Muscle of leg (tissue), 11 donors: ENCODE data around the gene DTNB. TPM values are rescaled to one million over a fixed set of nuclear protein-coding genes. Genes with fewer than 3 reads are reported as not detected.

ENCODE experiments used
- DNase-seq: peaks from one replicate; pipeline ENCODE4 v3.0.0; 2013
- H3K27ac ChIP-seq: one replicate; pipeline ENCODE4 v1.5.1; 2013; ENCODE audit warnings: mild to moderate bottlenecking, low read length, control low read depth
- H3K27me3 ChIP-seq: one replicate; pipeline ENCODE4 v1.6.1; 2013; ENCODE audit warnings: low read length; ENCODE audit not compliant: control insufficient read depth, insufficient read depth
- H3K36me3 ChIP-seq: one replicate; pipeline ENCODE4 v1.6.1; 2013; ENCODE audit warnings: low read length; ENCODE audit not compliant: control insufficient read depth, insufficient read depth
- H3K4me1 ChIP-seq: one replicate; pipeline ENCODE4 v1.6.1; 2013; ENCODE audit warnings: low read length; ENCODE audit not compliant: control insufficient read depth, insufficient read depth
- H3K4me3 ChIP-seq: one replicate; pipeline ENCODE4 v1.5.1; 2013; ENCODE audit warnings: low read length, control low read depth
- H3K9me3 ChIP-seq: replicated peaks from 2 replicates; pipeline ENCODE4 v1.6.1; 2013; ENCODE audit warnings: low read depth, low read length; ENCODE audit not compliant: control insufficient read depth
- WGBS: methylation state at CpG from one replicate; pipeline ENCODE4 v1.1.5; 2013; ENCODE audit warnings: missing lambda C conversion rate; ENCODE audit not compliant: insufficient coverage; 5-methylcytosine and 5-hydroxymethylcytosine counted together
- polyA plus RNA-seq, 8 donors: library from polyadenylated mRNA; unstranded; fragments of 120-200 nt; gene quantifications; one replicate each; pipeline versions ENCODE4 v1.2.1 to v1.2.3, GENCODE V29; 2013; ENCODE audit warnings: inconsistent platforms in 1 of 8, low replicate concordance in 1 of 8; ENCODE audit not compliant: insufficient read length in 8 of 8, insufficient read depth in 1 of 8
- total RNA-seq: library from RNA; stranded (reverse); fragments of 120-200 nt; gene quantifications from one replicate; pipeline ENCODE4 v1.2.4, GENCODE V29; 2013

Gene DTNB
- total and polyA plus RNA-seq, 9 donors: 3.7 to 6.7 (median 5.3) TPM

- no peaks in the 10 kb centered on the region for H3K9me3 ChIP-seq
- no peaks in the 10 kb centered on the region for H3K4me1 ChIP-seq
- 100% methylated on average over 3 of the region's 7 CpGs for WGBS
- no peak overlapping the region for H3K4me3 ChIP-seq
- H3K36me3 ChIP-seq: no peaks in the 10 kb centered on the region
- H3K27ac ChIP-seq: no peak overlapping the region
- no peak for DNase-seq
- H3K27me3 ChIP-seq: no peaks in the 10 kb centered on the region
These were observed 96.8 kb downstream of the DTNB start for GRCh38 chr2:25576596-25576995.

- Histone ChIP-seq H3K36me3 (no peaks in the 10 kb centered on the region), H3K27me3 (no peaks in the 10 kb centered on the region), H3K27ac (no peak overlapping the region), H3K4me1 (no peaks in the 10 kb centered on the region), H3K4me3 (no peak overlapping the region), H3K9me3 (no peaks in the 10 kb centered on the region)
- no peak for DNase-seq
- no CpG with 5 or more reads among the region's 3 CpGs for WGBS
These were observed 100.7 kb downstream of the DTNB start for GRCh38 chr2:25572638-25573037.

GRCh38 chr2:25570161-25570845, 103.1 kb downstream of the DTNB start:
- Histone ChIP-seq H3K27me3 (no peaks in the 10 kb centered on the region), H3K4me3 (no peak overlapping the region), H3K4me1 (peaks cover 3% of the 10 kb centered on the region), H3K27ac (no peak overlapping the region), H3K9me3 (no peaks in the 10 kb centered on the region), H3K36me3 (no peaks in the 10 kb centered on the region)
- DNase-seq: peak; percentile 77
- WGBS: 63% methylated on average over 1 of the region's 3 CpGs

- Histone ChIP-seq H3K27ac (no peak overlapping the region), H3K36me3 (no peaks in the 10 kb centered on the region), H3K9me3 (no peaks in the 10 kb centered on the region), H3K4me3 (no peak overlapping the region), H3K27me3 (no peaks in the 10 kb centered on the region), H3K4me1 (peaks cover 3% of the 10 kb centered on the region)
- peak; percentile 54 for DNase-seq
- no CpG with 5 or more reads among the region's 1 CpG for WGBS
These were observed 106.0 kb downstream of the DTNB start for GRCh38 chr2:25567406-25567805.

- no peak overlapping the region for H3K27ac ChIP-seq
- peak; percentile 61 for DNase-seq
These were observed 106.7 kb downstream of the DTNB start for GRCh38 chr2:25566694-25567093.

GRCh38 chr2:25566094-25566493, 107.3 kb downstream of the DTNB start:
- WGBS: 73% methylated on average over 4 of the region's 6 CpGs
- DNase-seq: no peak
- H3K36me3 ChIP-seq: no peaks in the 10 kb centered on the region
- no peaks in the 10 kb centered on the region for H3K27me3 ChIP-seq
- H3K4me1 ChIP-seq: peaks cover 3% of the 10 kb centered on the region
- no peak overlapping the region for H3K4me3 ChIP-seq
- no peaks in the 10 kb centered on the region for H3K9me3 ChIP-seq
- no peak overlapping the region for H3K27ac ChIP-seq

More at GRCh38 chr2:25566694-25567093, 106.7 kb downstream of the DTNB start:
- H3K4me1 ChIP-seq: peaks cover 3% of the 10 kb centered on the region
- no peaks in the 10 kb centered on the region for H3K36me3 ChIP-seq
- H3K27me3 ChIP-seq: no peaks in the 10 kb centered on the region
- H3K4me3 ChIP-seq: no peak overlapping the region
- WGBS: 41% methylated on average over 2 of the region's 2 CpGs
- H3K9me3 ChIP-seq: no peaks in the 10 kb centered on the region

- no peak for DNase-seq
- no peaks in the 10 kb centered on the region for H3K9me3 ChIP-seq
- H3K36me3 ChIP-seq: no peaks in the 10 kb centered on the region
- whole genome bisulfite sequencing: 100% methylated on average over 1 of the region's 5 CpGs
- H3K4me3 ChIP-seq: no peak overlapping the region
- H3K27ac ChIP-seq: no peak overlapping the region
- no peaks in the 10 kb centered on the region for H3K4me1 ChIP-seq
- no peaks in the 10 kb centered on the region for H3K27me3 ChIP-seq
These were observed 112.1 kb downstream of the DTNB start for GRCh38 chr2:25561136-25561850.

GRCh38 chr2:25559148-25559547, 114.2 kb downstream of the DTNB start:
- 81% methylated on average over 10 of the region's 10 CpGs for WGBS

GRCh38 chr2:25558262-25558661, 115.1 kb downstream of the DTNB start:
- no peaks in the 10 kb centered on the region for H3K4me1 ChIP-seq
- H3K36me3 ChIP-seq: no peaks in the 10 kb centered on the region
- H3K9me3 ChIP-seq: no peaks in the 10 kb centered on the region
- H3K4me3 ChIP-seq: no peak overlapping the region
- no peak overlapping the region for H3K27ac ChIP-seq
- WGBS: no CpG with 5 or more reads among the region's 2 CpGs
- no peaks in the 10 kb centered on the region for H3K27me3 ChIP-seq
- DNase-seq: peak; percentile 65

More at GRCh38 chr2:25559148-25559547, 114.2 kb downstream of the DTNB start:
- no peaks in the 10 kb centered on the region for H3K36me3 ChIP-seq
- no peak for DNase-seq
- H3K27ac ChIP-seq: no peak overlapping the region
- no peaks in the 10 kb centered on the region for H3K27me3 ChIP-seq
- H3K4me1 ChIP-seq: no peaks in the 10 kb centered on the region
- no peak overlapping the region for H3K4me3 ChIP-seq
- no peaks in the 10 kb centered on the region for H3K9me3 ChIP-seq

- DNase-seq: no peak
- no peaks in the 10 kb centered on the region for H3K36me3 ChIP-seq
- H3K27me3 ChIP-seq: no peaks in the 10 kb centered on the region
- 77% methylated on average over 5 of the region's 6 CpGs for WGBS
- no peak overlapping the region for H3K27ac ChIP-seq
- no peaks in the 10 kb centered on the region for H3K4me1 ChIP-seq
- no peak overlapping the region for H3K4me3 ChIP-seq
- no peaks in the 10 kb centered on the region for H3K9me3 ChIP-seq
These were observed 116.0 kb downstream of the DTNB start for GRCh38 chr2:25557179-25558036.
